C4-2B (cell line): ENCODE results near the gene FEZF1.

Experiments
- H3K27ac ChIP-seq: fragments of 450-650 bp; 2 replicates; pipeline ENCODE4 v1.5.1; 2017
- CTCF ChIP-seq: fragments of 450-650 bp; conservative IDR thresholded peaks from 2 replicates; pipeline ENCODE4 v1.5.1; 2017; ENCODE audit warnings: mild to moderate bottlenecking
- ZFX ChIP-seq: fragments of 450-650 bp; IDR thresholded peaks from 2 replicates; pipeline ENCODE4 v1.6.1; 2017

FEZF1 gene

GRCh38 chr7:122260336-122260735 is 44.2 kb downstream of the FEZF1 start:
- H3K27ac ChIP-seq, result no peak overlapping the region
- TF ChIP-seq ZFX (no peak), CTCF (no peak)

- TF ChIP-seq ZFX, result no peak
- TF ChIP-seq CTCF, result no peak
- no peak overlapping the region for H3K27ac ChIP-seq
Measured at GRCh38 chr7:122258971-122259370, 45.6 kb downstream of the FEZF1 start.

DNA sequence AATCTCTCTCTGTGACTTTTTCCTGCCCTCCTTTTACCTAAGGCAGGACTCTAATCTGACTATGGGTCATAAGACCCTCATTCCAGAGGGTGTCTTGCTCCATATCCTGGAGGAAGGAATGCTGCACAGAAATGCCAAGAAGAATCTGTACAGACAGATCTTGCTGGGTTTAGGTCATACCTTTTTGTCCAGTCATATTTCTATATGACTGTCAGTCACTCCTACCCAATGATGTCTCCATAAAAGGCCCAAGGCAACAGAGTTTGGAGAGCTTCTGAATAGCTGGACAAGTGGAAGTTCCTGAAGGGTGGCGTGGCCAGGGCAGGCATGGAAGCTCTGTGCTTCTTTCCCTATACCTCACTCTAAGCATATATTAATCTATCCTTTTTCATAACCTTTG is 47.5 kb downstream of the FEZF1 start:
- no peak overlapping the region for H3K27ac ChIP-seq
- TF ChIP-seq CTCF (no peak), ZFX (no peak)

- no peak overlapping the region for H3K27ac ChIP-seq
- TF ChIP-seq CTCF (no peak), ZFX (no peak)
Measured at GRCh38 chr7:122256046-122256445, 48.5 kb downstream of the FEZF1 start.

DNA sequence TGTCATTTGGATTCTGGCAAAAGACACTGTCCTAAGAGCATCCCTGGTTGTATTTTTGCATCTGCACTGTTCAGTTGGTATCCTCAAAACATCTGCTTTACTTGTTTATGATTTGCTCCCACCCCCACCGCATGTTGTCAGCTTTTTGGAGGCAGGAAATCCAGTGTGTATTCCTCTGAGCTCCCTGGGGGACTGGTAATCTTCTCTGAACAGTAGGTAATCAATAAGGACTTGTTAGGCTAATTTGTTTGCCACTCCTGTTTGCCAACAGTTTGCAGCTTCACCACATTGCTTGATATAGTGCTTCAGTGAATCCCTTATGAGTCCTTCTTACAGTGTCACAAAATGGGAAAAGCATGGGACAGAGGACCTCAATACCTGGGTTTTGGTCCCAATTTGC is 49.1 kb downstream of the FEZF1 start:
- TF ChIP-seq ZFX (no peak), CTCF (no peak)
- H3K27ac ChIP-seq, result no peak overlapping the region
